HepG2 (cell line): ENCODE measurements around the gene RANBP3.

Experiments
- AKNA ChIP-seq: sonication (generic); formaldehyde crosslinking; IDR thresholded peaks from 2 replicates; pipeline ENCODE4 v1.4.0; 2020; ENCODE audit warnings: missing genetic modification reagents, borderline replicate concordance
- ATM ChIP-seq: fragments of 450-650 bp; IDR thresholded peaks from 2 replicates; pipeline ENCODE4 v1.7.1; 2017; ENCODE audit warnings: mild to moderate bottlenecking, borderline replicate concordance
- EZH2 ChIP-seq: conservative IDR thresholded peaks from 2 replicates; pipeline ENCODE4 v1.6.1; 2012; ENCODE audit warnings: mild to moderate bottlenecking, low read depth, low read length, moderate library complexity
- GLI4 ChIP-seq: sonication (generic); formaldehyde crosslinking; IDR thresholded peaks from 2 replicates; pipeline ENCODE4 v1.5.1; 2020; ENCODE audit warnings: missing genetic modification reagents, mild to moderate bottlenecking, moderate library complexity, borderline replicate concordance
- MIER2 ChIP-seq: IDR thresholded peaks from 2 replicates; pipeline ENCODE4 v1.6.1; 2016; ENCODE audit warnings: missing biosample characterization, missing genetic modification reagents
- MYC ChIP-seq: sonication (generic); formaldehyde crosslinking; IDR thresholded peaks from 2 replicates; pipeline ENCODE4 v1.9.0; 2021; ENCODE audit warnings: missing genetic modification reagents, borderline replicate concordance
- POLR2A ChIP-seq, 2 experiments: IDR thresholded peaks; 2 replicates each; pipeline ENCODE4 v1.6.1; 2011; ENCODE audit warnings: low read depth in 2 of 2, low read length in 2 of 2, mild to moderate bottlenecking in 1 of 2, moderate library complexity in 1 of 2; ENCODE audit not compliant: insufficient read depth in 1 of 2
- RERE ChIP-seq: IDR thresholded peaks from 2 replicates; pipeline ENCODE4 v1.6.1; 2016; ENCODE audit warnings: low read depth, missing genetic modification reagents, missing compliant biosample characterization
- SP2 ChIP-seq: sonication (generic); formaldehyde crosslinking; IDR thresholded peaks from 2 replicates; pipeline ENCODE4 v1.5.1; 2020; ENCODE audit warnings: mild to moderate bottlenecking, missing genetic modification reagents
- TCF7 ChIP-seq: sonication (generic); IDR thresholded peaks from 2 replicates; pipeline ENCODE4 v1.6.1; 2016; ENCODE audit warnings: antibody characterized with exemption, low read depth
- THAP7 ChIP-seq: sonication (generic); formaldehyde crosslinking; IDR thresholded peaks from 2 replicates; pipeline ENCODE4 v1.8.1; 2023; ENCODE audit warnings: mild to moderate bottlenecking, missing genetic modification reagents
- ZC3H4 ChIP-seq: sonication (generic); formaldehyde crosslinking; IDR thresholded peaks from 2 replicates; pipeline ENCODE4 v1.4.0; 2020; ENCODE audit warnings: missing genetic modification reagents, borderline replicate concordance

GRCh38 chr19:5914358-5914774 lies 63.6 kb downstream of the RANBP3 start:
- no peak for TF ChIP-seq SP2 (CRISPR knock-in tag)
- no peak for TF ChIP-seq TCF7
- TF ChIP-seq POLR2A (IDR thresholded peaks at IDR 0.05; ENCODE audit: insufficient read depth in 1 of 2, low read depth in 2 of 2, low read length in 2 of 2) = no peak; a peak in 2 of 4 replicates
- no peak for TF ChIP-seq ATM
- no peak for TF ChIP-seq RERE
- TF ChIP-seq MIER2 = no peak
- no peak for TF ChIP-seq EZH2
- TF ChIP-seq THAP7 (CRISPR knock-in tag) = no peak
- TF ChIP-seq MYC (CRISPR knock-in tag) = no peak
- TF ChIP-seq AKNA (CRISPR knock-in tag) = no peak
- TF ChIP-seq GLI4 (CRISPR knock-in tag) = no peak
- no peak for TF ChIP-seq ZC3H4 (CRISPR knock-in tag)
